GM21825 (cell line): ENCODE data around the gene LUZP2.

ENCODE experiments used
- ATAC-seq: cut with Tn5 transposase; IDR thresholded peaks from one replicate; pipeline ENCODE4 v1.9.1; 2021; ENCODE audit warnings: mild to moderate bottlenecking, moderate library complexity; ENCODE audit not compliant: unreplicated experiment

The LUZP2 gene

GRCh38 chr11:24708616-24709015 lies 211.8 kb downstream of the LUZP2 start:
- no peak for ATAC-seq

- no peak for ATAC-seq
These were observed 213.2 kb downstream of the LUZP2 start for GRCh38 chr11:24709928-24710565.

- ATAC-seq: no peak
These were observed 217.7 kb downstream of the LUZP2 start for GRCh38 chr11:24714601-24715000.

- ATAC-seq: no peak
These were observed 219.6 kb downstream of the LUZP2 start for GRCh38 chr11:24716403-24716802.

DNA sequence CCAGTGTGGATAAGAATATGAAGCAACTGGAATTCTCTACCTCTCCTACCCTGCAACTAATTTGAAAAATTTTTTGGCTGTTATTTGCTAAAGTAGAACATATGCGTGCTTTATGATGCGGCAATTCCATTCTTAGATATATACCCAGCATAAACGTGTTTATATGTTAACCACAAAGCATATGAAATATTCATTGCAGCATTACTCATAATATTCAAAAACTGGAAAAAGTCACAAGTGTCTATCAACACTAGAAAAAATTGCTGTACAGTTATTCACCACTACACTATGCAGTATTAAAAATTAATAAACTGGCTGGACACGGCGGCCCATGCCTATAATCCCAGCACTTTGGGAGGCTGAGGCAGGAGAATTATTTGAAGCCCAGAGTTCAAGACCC lies 226.4 kb downstream of the LUZP2 start:
- no peak for ATAC-seq

- ATAC-seq: no peak
These were observed 234.7 kb downstream of the LUZP2 start for GRCh38 chr11:24731554-24731953.

DNA sequence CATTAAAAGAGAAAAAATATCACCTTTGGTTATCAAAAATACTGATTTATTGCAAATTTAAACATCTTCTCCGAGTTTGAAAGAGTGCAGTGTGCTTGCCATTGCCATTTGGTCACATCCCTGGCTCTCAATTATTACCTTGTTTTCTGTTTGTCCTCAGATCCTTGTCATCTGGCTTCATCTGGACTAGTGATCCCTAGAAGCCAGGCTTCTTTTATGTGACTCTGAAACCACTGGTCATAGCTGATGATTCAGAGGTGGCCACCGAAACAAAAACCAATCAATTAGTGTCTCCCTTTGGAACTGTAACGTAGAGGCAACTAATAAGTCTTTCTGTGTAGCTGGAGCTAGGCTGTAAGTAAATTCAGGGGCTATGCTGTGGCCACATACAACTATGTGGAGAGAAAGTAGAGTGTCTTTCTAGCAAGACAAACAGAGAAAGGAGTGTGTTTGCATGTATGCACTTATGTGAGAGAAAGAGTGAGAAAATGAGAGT lies 237.9 kb downstream of the LUZP2 start:
- no peak for ATAC-seq

GRCh38 chr11:24738972-24739371 lies 242.1 kb downstream of the LUZP2 start:
- ATAC-seq: no peak

GRCh38 chr11:24739637-24740036 lies 242.8 kb downstream of the LUZP2 start:
- ATAC-seq: no peak

GRCh38 chr11:24747275-24748251 lies 250.7 kb downstream of the LUZP2 start:
- ATAC-seq: no peak

GRCh38 chr11:24748261-24748660 lies 251.4 kb downstream of the LUZP2 start:
- ATAC-seq: no peak

DNA sequence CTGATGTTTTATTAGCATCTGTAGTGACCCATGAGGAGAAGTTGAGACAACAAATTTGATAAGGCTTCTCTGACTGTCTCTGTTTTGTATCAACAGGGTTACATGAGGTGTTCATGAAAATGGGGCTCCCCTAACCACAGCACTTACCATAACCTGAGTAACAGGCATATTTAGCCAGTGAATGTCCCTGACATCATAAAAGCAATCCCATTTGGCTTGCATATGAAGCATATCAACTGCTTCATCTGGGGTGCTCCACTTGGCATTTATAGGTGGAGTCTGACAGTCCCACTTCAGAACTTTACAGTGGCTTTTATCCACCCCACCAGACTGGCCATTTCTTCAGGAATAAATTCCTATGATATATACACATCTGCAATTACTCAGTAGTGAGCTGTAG lies 257.6 kb downstream of the LUZP2 start:
- ATAC-seq: no peak

GRCh38 chr11:24755260-24755839 lies 258.5 kb downstream of the LUZP2 start:
- no peak for ATAC-seq

DNA sequence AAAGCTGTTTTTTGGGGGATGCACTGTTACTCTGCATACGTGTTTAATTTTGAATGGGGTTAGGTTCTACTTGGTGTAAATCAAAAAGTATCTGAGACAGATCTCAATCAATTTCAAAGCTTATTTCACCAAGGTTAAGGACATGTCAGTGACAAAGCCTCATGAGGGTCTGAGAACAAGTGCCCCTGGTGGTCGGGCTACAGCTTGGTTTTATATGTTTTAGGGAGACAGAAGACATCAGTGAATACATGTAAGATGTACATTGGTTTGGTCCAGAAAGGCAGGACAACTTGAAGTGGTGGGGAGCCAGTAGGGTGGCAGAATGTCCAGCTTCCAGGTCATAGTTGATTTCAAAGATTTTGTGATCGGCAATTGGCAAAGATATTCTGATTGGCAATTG lies 262.9 kb downstream of the LUZP2 start:
- ATAC-seq: no peak

GRCh38 chr11:24760681-24761080 lies 263.8 kb downstream of the LUZP2 start:
- no peak for ATAC-seq

DNA sequence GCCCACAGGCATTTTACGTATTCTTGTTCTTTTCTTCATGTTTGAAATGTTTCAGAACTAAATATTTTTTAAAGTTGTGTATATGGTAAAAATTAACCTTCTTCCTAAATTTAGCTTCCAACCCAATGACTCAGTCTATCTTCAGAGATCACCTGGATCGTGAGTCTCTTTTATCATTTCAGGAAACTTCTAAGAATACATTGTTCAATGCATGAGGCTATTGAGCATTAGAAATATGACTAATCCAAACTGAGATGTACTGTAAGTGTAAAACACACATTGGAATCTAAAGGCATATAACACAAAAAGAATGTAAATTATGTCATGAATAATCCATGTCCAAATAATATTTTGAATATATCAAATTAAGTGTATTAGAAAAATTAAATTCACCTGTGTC lies 265.2 kb downstream of the LUZP2 start:
- no peak for ATAC-seq

- no peak for ATAC-seq
These were observed 270.6 kb downstream of the LUZP2 start for GRCh38 chr11:24767411-24767810.

DNA sequence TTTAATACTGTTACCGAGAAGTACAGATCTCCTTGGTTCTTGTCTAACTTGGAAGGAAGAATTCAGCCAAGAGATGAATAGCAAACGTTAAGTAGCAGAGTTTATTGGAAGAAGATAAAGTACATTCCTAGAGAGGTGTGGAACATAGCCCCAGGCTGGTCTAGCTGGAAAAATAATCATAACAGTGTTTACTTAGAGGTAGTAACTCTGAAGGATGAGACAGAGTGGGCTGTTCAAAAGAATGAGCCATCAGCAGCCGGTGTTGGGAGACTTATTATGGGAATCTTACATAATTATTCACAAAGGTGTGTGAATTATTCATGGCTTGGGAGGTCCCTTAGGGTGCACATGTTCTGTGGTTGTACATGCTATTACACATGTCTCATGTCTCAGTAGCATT lies 276.5 kb downstream of the LUZP2 start:
- ATAC-seq: no peak

GRCh38 chr11:24779791-24780190 lies 282.9 kb downstream of the LUZP2 start:
- no peak for ATAC-seq

DNA sequence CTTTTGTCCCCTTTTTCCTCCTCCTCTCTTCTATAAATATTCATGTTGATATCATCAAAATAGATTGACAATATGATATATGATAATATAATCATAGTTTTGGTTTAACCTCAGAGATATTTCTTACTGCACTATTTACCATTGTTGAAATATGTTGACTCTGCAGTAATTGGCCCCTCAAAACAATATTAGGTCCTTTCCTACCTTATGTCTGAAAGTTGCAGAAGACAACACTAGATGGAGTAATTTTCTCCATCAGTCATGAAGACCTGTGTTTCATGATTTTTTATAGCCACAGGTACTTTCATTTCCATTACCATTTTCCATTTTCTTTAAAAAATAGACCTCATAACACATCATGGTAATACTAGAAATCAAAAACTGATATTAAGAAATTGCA lies 284.4 kb downstream of the LUZP2 start:
- no peak for ATAC-seq

DNA sequence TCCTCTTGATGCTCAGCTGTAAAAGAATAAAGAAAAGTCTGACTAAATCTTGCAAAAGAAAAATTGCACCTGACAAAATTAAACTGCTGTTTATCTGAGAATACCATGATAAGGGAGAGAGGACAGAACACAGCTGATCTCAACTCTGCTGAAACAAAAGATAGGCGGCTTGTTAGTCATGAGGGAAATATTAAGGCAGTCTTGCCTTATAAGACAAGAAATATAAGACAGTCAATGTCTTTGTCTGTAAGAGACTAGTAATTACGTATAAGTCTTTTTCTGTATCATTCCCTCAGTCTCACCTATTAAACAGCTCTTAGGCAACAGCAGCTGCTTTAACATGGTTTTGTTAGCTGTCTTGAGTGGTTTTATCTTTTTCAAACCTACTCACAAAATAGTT lies 296.6 kb downstream of the LUZP2 start:
- no peak for ATAC-seq

GRCh38 chr11:24794064-24794463 lies 297.2 kb downstream of the LUZP2 start:
- no peak for ATAC-seq
